Right lobe of liver (tissue), 6 donors: ENCODE measurements around the gene FIZ1. TPM values are rescaled to one million over a fixed set of nuclear protein-coding genes. Genes with fewer than 3 reads are reported as not detected.

ENCODE experiments used
- ATAC-seq, 4 donors: fragments of 200-7000 bp; cut with Tn5 transposase; one replicate each; pipeline ENCODE4 v1.9.1; 2020; ENCODE audit warnings: mild to moderate bottlenecking in 4 of 4, moderate library complexity in 4 of 4
- DNase-seq, 3 donors: peaks; one replicate each; pipeline ENCODE4 v3.0.0-alpha.2; 2020
- H3K27ac ChIP-seq, 3 donors: fragments of 200-600 bp; one replicate each; pipeline ENCODE4 v1.8.0; 2022
- H3K27me3 ChIP-seq, 2 donors: fragments of 200-600 bp; one replicate each; pipeline ENCODE4 v1.8.0; 2022
- H3K36me3 ChIP-seq, 4 donors: fragments of 200-600 bp; sonication (generic) in 1 of 4; one replicate each; pipeline versions ENCODE4 v1.5.1 to v1.8.0; 2017 to 2022; ENCODE audit warnings: control low read depth in 1 of 4
- H3K4me1 ChIP-seq, 4 donors: fragments of 200-600 bp; sonication (generic) in 1 of 4; one replicate each; pipeline versions ENCODE4 v1.5.1 to v1.8.0; 2017 to 2022; ENCODE audit warnings: control low read depth in 1 of 4
- H3K4me3 ChIP-seq, 3 donors: fragments of 200-600 bp; one replicate each; pipeline ENCODE4 v1.8.0; 2022
- H3K9me3 ChIP-seq, 4 donors: fragments of 200-600 bp; sonication (generic) in 1 of 4; one replicate each; pipeline versions ENCODE4 v1.5.1 to v1.8.0; 2017 to 2022; ENCODE audit warnings: control low read depth in 1 of 4
- POLR2A ChIP-seq: fragments of 450-650 bp; IDR thresholded peaks from one replicate; pipeline ENCODE4 v1.6.1; 2017; ENCODE audit warnings: antibody characterized with exemption, mild to moderate bottlenecking
- WGBS: methylation state at CpG from one replicate; pipeline ENCODE4 v1.1.6; 2018; ENCODE audit warnings: low coverage, low lambda C conversion rate; ENCODE audit not compliant: insufficient coverage; ENCODE audit errors: missing lambda C conversion rate; 5-methylcytosine and 5-hydroxymethylcytosine counted together
- intact Hi-C, 2 donors: fragments of 100-400 bp; cut with DNase I; formaldehyde crosslinking; loops; one replicate each; pipeline versions ENCODE4 v1.11.2 to v1.14.1; 2022
- total RNA-seq, 6 experiments: library from RNA; depleted of rRNA in 2 of 6; stranded (reverse); fragments of >200 nt in 2 of 6; fragmentation: NEBNext Ultra II Directional in 3 of 6; extraction: Animal tissue kit (Norgen Biotek cat#: 25700) in 3 of 6; gene quantifications; one replicate each; pipeline versions ENCODE4 v1.1.0 to v1.2.4, GENCODE V29; 2016 to 2023
- TF ChIP-seq, protein P1 (sequence below), 4 donors: fragments of 200-600 bp in 3 of 4; fragments of 450-650 bp in 1 of 4; IDR thresholded peaks; one replicate each; pipeline versions ENCODE4 v1.5.1 to v1.8.0; 2016 to 2022; ENCODE audit warnings: antibody characterized with exemption in 4 of 4, mild to moderate bottlenecking in 2 of 4
- donor health status: DM: no; HTN: yes; CAD: no.
- donor health status: DM: no; HTN: no; CAD: no.
- donor health status: DM: no; HTN: no; CAD: no.
- donor health status: DM: no; HTN: yes; CAD: no.
- donor health status: DM: no; HTN: yes; CAD: no.

The FIZ1 gene
- total RNA-seq, 6 experiments from 2014 or later: 3.0 to 13.1 (median 5.1) TPM

DNA sequence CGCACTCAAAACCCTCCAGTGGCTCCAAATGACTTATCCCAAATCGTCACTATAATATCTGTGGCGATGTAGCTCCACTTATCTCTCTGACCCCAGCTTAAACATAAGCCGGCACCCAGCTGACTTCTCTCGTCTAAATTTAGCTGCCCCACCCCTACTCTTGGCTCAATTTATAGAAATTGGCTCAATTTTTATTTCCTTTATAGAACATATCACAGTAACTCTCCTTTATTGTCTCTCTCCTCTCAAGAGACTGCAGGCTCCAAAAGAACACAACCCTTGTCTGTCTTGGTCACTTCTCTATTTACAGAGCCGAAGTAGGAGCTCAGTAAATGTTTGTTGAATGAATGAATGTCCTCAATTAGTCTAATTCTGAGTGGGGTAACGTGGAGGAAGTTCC, 24.2 kb upstream of the FIZ1 start:
- WGBS: 68% methylated on average over 7 of the region's 7 CpGs
- no peak overlapping the region for H3K4me3 ChIP-seq
- TF ChIP-seq, protein P1, sequence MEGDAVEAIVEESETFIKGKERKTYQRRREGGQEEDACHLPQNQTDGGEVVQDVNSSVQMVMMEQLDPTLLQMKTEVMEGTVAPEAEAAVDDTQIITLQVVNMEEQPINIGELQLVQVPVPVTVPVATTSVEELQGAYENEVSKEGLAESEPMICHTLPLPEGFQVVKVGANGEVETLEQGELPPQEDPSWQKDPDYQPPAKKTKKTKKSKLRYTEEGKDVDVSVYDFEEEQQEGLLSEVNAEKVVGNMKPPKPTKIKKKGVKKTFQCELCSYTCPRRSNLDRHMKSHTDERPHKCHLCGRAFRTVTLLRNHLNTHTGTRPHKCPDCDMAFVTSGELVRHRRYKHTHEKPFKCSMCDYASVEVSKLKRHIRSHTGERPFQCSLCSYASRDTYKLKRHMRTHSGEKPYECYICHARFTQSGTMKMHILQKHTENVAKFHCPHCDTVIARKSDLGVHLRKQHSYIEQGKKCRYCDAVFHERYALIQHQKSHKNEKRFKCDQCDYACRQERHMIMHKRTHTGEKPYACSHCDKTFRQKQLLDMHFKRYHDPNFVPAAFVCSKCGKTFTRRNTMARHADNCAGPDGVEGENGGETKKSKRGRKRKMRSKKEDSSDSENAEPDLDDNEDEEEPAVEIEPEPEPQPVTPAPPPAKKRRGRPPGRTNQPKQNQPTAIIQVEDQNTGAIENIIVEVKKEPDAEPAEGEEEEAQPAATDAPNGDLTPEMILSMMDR (IDR thresholded peaks at IDR 0.05): no peak
- no peak for TF ChIP-seq POLR2A
- H3K4me1 ChIP-seq: peaks cover 0 to 11% (median 0%) of the 10 kb centered on the region in 4 donors
- no peaks in the 10 kb centered on the region for H3K36me3 ChIP-seq
- no peaks in the 10 kb centered on the region for H3K27me3 ChIP-seq
- ATAC-seq: no peak
- no peak for DNase-seq
- no peaks in the 10 kb centered on the region for H3K9me3 ChIP-seq
- intact Hi-C loops: no loop called here
- H3K27ac ChIP-seq: no peak overlapping the region

DNA sequence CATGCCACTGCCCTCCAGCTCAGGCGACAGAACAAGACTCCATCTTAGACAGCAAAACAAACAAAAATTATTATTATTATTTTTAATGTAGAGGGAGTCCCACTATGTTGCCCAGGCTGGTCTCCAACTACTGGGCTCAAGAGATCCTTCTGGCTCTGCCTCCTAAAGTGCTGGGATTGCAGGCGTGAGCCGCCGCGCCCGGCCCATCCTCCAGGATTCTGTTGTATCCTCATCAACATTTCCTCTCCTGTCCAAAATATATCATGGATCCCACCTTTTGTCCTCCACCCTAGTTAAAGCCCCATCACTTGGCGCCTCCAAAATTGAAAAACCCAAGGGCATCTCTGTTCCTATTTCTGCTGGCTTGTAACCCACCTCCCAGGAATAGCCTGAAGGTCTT, 23.8 kb upstream of the FIZ1 start:
- ATAC-seq: no peak

DNA sequence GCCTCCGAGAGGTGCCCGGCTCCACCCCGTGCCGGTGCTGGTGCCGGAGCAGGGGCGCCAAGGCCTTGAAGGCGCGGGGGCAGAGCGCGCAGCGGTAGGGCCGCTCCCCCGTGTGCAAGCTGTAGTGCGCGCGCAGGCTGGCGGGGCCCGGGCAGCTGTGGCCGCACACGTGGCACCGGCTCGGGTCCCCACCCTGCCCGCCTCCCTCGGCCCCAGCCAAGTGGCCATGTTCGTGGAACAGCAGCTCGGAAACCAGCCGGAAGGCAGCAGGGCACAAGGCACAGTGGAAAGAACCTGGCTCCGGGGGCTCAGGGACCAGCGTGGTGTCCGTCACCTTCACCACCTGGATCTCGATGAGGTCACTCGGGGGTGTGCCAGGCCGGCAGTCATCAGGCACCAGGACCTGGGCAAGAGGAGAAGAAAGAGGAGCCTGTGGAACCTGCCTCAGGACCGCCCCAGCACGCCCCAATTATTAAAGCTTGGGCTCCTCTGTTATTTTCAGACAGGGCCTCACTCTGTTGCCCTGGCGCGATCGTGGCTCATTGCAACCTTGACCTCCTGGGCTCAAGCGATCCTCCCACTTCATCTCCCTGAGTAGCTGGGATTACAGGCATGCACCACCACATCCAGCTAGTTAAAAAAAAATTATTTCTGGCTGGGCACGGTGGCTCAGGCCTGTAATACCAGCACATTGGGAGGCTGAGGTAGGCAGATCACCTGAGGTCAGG, 23.1 kb upstream of the FIZ1 start:
- Histone ChIP-seq H3K9me3 (no peaks in the 10 kb centered on the region), H3K27ac (no peak overlapping the region), H3K4me3 (no peak overlapping the region), H3K27me3 (no peaks in the 10 kb centered on the region), H3K36me3 (no peaks in the 10 kb centered on the region), H3K4me1 (peaks cover 0 to 11% (median 0%) of the 10 kb centered on the region in 4 donors)
- 56% methylated on average over 5 of the region's 40 CpGs for WGBS
- ATAC-seq (no peak), DNase-seq (peak in 1 of 3 donors; percentile 57)
- no peak for TF ChIP-seq POLR2A
- TF ChIP-seq, protein P1 (IDR thresholded peaks at IDR 0.05): no peak
- intact Hi-C loops: no loop called here

More for the DNA sequence above, 23.8 kb upstream of the FIZ1 start:
- no peak overlapping the region for H3K4me3 ChIP-seq
- no peak for TF ChIP-seq POLR2A
- TF ChIP-seq, protein P1 (IDR thresholded peaks at IDR 0.05): no peak
- intact Hi-C loops: no loop called here
- H3K27ac ChIP-seq: no peak overlapping the region
- H3K27me3 ChIP-seq: no peaks in the 10 kb centered on the region
- no peak for DNase-seq
- whole genome bisulfite sequencing: 99% methylated on average over 7 of the region's 7 CpGs
- no peaks in the 10 kb centered on the region for H3K36me3 ChIP-seq
- no peaks in the 10 kb centered on the region for H3K9me3 ChIP-seq
- H3K4me1 ChIP-seq: peaks cover 0 to 11% (median 0%) of the 10 kb centered on the region in 4 donors

DNA sequence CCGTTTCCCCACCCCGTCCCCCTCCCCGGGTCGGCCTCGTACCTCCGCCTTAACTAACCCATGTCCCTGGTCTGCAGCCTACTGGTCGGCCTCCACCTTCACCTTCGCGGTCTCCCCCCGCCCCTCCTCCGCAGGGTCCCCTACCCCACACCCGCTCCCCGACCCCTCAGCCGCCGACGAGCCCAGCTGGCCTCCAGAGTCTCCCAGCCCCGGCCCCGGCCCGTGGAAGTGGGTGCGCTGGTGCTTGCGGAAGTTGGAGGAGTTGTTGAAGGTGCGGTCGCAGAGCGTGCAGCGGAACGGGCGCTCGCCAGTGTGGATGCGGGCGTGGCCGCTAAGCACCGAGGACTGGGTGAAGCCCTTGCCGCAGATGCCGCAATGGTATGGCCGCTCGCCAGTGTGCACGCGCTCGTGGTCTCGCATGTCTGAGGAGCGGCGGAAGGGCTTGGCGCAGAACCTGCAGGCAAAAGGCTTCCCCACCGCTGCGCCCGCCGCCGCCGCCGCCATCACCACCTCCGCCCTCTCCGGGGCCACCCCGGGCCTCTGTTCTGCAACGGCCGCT, 22.4 kb upstream of the FIZ1 start:
- no peaks in the 10 kb centered on the region for H3K36me3 ChIP-seq
- no peak for ATAC-seq
- H3K4me1 ChIP-seq: peaks cover 0 to 11% (median 0%) of the 10 kb centered on the region in 4 donors
- H3K9me3 ChIP-seq: no peaks in the 10 kb centered on the region
- H3K4me3 ChIP-seq: no peak overlapping the region
- TF ChIP-seq POLR2A: no peak
- TF ChIP-seq, protein P1 (IDR thresholded peaks at IDR 0.05): no peak
- H3K27me3 ChIP-seq: no peaks in the 10 kb centered on the region
- no peak overlapping the region for H3K27ac ChIP-seq
- peak in 1 of 3 donors; percentile 62 for DNase-seq
- intact Hi-C loops: no loop called here
- WGBS: 97% methylated on average over 32 of the region's 55 CpGs
